Suprapubic skin (tissue), 2 donors: ENCODE results near the gene KCNMB2.

ENCODE experiments used
- EP300 ChIP-seq: sonication (generic); formaldehyde crosslinking; IDR thresholded peaks from one replicate; pipeline ENCODE4 v1.6.1; 2017; ENCODE audit warnings: antibody characterized with exemption
- POLR2A ChIP-seq, 2 donors: fragments of 450-650 bp; IDR thresholded peaks; one replicate each; pipeline ENCODE4 v1.6.1; 2017; ENCODE audit warnings: antibody characterized with exemption in 2 of 2, mild to moderate bottlenecking in 2 of 2, moderate library complexity in 2 of 2

- TF ChIP-seq POLR2A (IDR thresholded peaks at IDR 0.05) (no peak), EP300 (no peak)
Observed at GRCh38 chr3:178562143-178562946, 26.1 kb downstream of the KCNMB2 start.
